GM12874 (cell line): Measurements from ENCODE around the gene GLI3.

Experiments used
- CTCF ChIP-seq: IDR thresholded peaks from 2 replicates; pipeline ENCODE4 v1.5.1; 2011; ENCODE audit warnings: low read depth, mild to moderate bottlenecking, control low read depth, low read length, moderate library complexity; ENCODE audit not compliant: insufficient read depth

GLI3 gene

DNA sequence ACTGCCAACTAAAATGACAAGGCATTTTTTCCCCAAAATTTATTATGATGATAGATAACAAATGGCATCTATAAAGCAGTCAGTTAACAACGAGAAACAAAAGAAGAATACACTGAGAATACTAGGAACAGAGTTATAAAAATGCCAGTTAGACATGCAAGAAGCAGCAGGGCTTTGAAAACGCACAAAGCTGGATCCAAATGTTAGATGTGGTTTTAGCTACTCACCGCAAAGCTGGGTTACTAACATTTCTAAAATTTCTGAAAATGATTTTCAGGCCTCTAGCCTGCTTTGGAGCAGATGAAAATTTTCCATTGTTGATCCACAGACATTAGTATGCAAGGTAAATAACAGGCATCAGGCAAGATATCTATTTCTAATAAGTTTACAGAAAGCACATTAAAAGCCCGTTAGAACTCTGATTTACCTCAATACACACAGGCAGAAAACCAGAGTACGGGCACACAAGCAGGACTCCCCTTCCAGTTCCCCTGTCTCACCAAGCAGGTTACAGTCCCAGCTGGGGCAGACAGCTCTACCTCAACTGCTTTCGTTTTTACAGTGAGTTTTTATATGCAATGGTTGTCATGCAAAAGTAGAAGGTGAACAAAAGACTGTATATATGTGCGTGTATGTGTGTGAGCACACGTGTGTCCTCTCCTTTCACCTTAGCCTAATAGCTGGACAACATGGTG lies 37.9 kb downstream of the GLI3 start:
- no peak for TF ChIP-seq CTCF

- TF ChIP-seq CTCF, result no peak
Observed at GRCh38 chr7:42198296-42198695, 38.7 kb downstream of the GLI3 start.

- no peak for TF ChIP-seq CTCF
Observed at GRCh38 chr7:42197451-42197850, 39.6 kb downstream of the GLI3 start.

DNA sequence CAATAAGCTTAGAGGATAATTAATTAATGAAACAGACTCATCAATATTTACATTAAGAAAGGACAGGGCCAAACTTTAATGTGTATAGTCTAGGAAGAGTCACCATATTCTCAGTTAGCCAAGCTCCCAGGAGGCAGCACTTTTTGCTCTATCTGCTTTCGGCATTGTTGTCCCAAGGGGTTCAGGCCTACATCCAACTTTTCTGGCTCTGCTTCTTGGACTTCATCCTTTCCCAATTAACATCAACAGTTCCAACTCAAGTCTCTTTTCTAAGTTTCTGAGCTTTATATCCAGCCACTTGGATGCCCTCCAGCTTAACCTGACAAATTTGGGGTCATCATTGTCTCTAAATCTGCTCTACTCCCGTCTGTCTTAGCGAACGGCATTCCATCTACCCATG lies 42.8 kb downstream of the GLI3 start:
- no peak for TF ChIP-seq CTCF

GRCh38 chr7:42193471-42194129 lies 43.4 kb downstream of the GLI3 start:
- TF ChIP-seq CTCF, result no peak

GRCh38 chr7:42192851-42193461 lies 44.1 kb downstream of the GLI3 start:
- TF ChIP-seq CTCF, result no peak

DNA sequence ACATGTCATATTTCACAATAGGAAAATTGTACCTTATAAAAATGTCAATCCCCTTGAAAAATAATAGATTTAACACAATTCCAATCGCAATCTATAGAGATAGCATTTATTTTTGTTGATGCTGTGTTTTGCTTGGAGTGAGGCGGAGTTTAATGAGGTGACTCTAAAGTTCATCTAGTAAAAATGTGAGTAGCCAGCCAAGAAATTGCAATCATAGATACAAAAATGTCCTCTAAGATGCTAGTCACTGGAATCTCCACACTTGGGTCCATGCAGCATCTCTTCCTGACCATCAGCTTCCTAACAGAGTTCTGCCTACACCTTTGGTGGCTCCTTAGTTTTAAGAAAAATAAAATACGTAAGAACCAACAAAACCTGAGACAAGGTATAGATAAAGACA lies 44.9 kb downstream of the GLI3 start:
- no peak for TF ChIP-seq CTCF
